HG03039 (cell line): Measurements from ENCODE around the gene PLPPR5.

Experiments
- ATAC-seq: cut with Tn5 transposase; IDR thresholded peaks from one replicate; pipeline ENCODE4 v1.9.1; 2021; ENCODE audit warnings: mild to moderate bottlenecking, moderate library complexity; ENCODE audit not compliant: unreplicated experiment

Gene PLPPR5

GRCh38 chr1:98860329-98860728 is 144.3 kb downstream of the PLPPR5 start:
- no peak for ATAC-seq

GRCh38 chr1:98854137-98854536 is 150.5 kb downstream of the PLPPR5 start:
- no peak for ATAC-seq

GRCh38 chr1:98849969-98850636 is 154.6 kb downstream of the PLPPR5 start:
- ATAC-seq = no peak

- no peak for ATAC-seq
These were observed 162.4 kb downstream of the PLPPR5 start for GRCh38 chr1:98842241-98842640.
